Stomach smooth muscle (tissue), 2 donors: ENCODE results near the gene KCNH8.

ENCODE experiments used
- H3K27ac ChIP-seq: one replicate; pipeline ENCODE4 v1.7.0; 2013; ENCODE audit warnings: mild to moderate bottlenecking, low read length, inconsistent platforms
- H3K27me3 ChIP-seq, 2 donors: one replicate each; pipeline ENCODE4 v1.7.0; 2013; ENCODE audit warnings: low read length in 2 of 2; ENCODE audit not compliant: insufficient read depth in 2 of 2, control insufficient read depth in 1 of 2
- H3K36me3 ChIP-seq, 2 donors: one replicate each; pipeline ENCODE4 v1.7.0; 2013; ENCODE audit warnings: low read length in 2 of 2; ENCODE audit not compliant: control insufficient read depth in 2 of 2, insufficient read depth in 2 of 2
- H3K4me1 ChIP-seq: one replicate; pipeline ENCODE4 v1.7.0; 2013; ENCODE audit warnings: low read length; ENCODE audit not compliant: control insufficient read depth, insufficient read depth
- H3K4me3 ChIP-seq, 2 donors: one replicate each; pipeline ENCODE4 v1.7.0; 2013; ENCODE audit warnings: low read length in 2 of 2
- H3K9ac ChIP-seq, 2 donors: one replicate each; pipeline ENCODE4 v1.7.0; 2013; ENCODE audit warnings: low read length in 2 of 2, mild to moderate bottlenecking in 1 of 2
- H3K9me3 ChIP-seq, 2 donors: one replicate each; pipeline ENCODE4 v1.7.0; 2013; ENCODE audit warnings: low read length in 2 of 2; ENCODE audit not compliant: control insufficient read depth in 2 of 2
- donor health status: healthy.
- donor health status: Pancreatic carcinoma.

The KCNH8 gene

DNA sequence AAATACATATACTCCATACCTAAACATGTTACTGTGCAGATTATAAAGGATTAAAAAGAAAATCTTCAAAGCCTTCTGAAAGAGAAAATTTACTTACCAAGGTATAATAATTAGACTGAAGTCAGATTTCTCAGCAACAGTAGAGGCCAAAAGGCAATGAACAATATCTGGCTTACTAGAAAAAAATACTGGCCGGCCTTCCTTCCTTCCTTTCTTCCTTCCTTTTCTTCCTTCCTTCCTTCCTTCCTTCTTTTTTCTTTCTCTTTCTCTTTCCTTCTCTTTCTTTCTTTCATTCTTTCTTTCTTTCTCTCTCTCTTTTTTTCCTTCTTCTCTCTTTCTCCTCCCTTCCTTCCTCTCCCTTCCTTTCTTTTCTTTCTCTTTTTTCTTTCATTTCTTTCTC is 209.6 kb downstream of the KCNH8 start:
- Histone ChIP-seq H3K27ac (no peak overlapping the region), H3K9me3 (no peaks in the 10 kb centered on the region), H3K36me3 (no peaks in the 10 kb centered on the region), H3K27me3 (no peaks in the 10 kb centered on the region), H3K9ac (no peak overlapping the region), H3K4me3 (no peak overlapping the region), H3K4me1 (no peaks in the 10 kb centered on the region)

DNA sequence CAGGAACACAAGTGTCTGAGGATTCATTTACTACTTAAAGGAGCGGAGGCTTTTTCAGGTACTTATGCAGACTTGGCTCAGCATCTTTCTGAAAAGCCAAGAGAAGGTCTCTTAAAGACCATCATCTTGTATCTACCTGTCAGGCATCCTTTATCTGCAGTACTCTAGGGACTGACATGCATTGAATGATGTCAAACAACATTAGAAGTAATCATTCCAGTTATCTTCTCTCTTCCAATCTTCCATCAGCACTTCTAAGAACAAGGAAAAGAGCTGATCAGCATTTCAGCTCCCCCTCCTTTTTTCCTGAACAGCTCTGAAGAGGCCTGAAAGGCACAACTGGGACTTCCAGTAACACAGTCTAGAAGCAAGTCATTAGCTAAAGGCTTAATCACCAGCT is 214.8 kb downstream of the KCNH8 start:
- Histone ChIP-seq H3K27me3 (no peaks in the 10 kb centered on the region), H3K9ac (no peak overlapping the region), H3K27ac (no peak overlapping the region), H3K36me3 (no peaks in the 10 kb centered on the region), H3K9me3 (no peaks in the 10 kb centered on the region), H3K4me3 (no peak overlapping the region), H3K4me1 (no peaks in the 10 kb centered on the region)

DNA sequence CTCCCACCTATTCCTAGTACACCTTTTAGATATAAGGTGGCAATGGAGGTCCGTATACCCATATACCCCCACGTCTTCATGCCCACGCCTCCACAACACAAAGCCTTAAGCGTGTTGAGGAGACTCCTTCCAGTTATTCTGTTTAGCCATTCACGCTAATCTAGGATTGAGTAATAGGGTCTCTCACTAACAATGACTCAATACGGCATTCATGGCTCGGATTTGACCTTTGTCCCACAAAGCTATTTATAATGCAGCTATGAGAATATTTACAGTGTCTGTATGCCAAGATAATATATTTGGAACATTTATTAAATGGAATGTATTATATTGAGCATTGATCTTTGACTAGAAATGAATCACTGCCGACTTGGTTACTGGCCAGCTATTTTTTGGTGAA is 215.8 kb downstream of the KCNH8 start:
- Histone ChIP-seq H3K9me3 (no peaks in the 10 kb centered on the region), H3K27ac (no peak overlapping the region), H3K4me3 (no peak overlapping the region)

DNA sequence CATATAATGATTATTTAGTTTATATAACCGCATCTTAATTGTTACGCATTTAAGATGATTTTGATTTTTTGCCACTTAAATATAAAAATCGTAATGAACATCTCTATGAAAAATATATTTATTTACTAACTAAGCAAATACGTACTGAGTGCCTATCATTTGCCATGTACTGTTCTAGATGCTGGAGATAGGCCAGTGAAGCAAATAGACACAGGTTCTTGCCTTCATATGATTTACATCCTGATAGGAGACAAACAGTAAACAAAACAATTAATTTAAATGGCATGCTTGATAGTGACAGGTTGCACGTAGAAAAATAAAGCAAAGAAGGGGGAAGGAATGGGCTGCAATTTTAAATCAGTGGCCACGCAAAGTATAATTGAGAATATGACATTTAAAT is 217.2 kb downstream of the KCNH8 start:
- Histone ChIP-seq H3K36me3 (no peaks in the 10 kb centered on the region), H3K27ac (no peak overlapping the region), H3K9me3 (no peaks in the 10 kb centered on the region), H3K9ac (no peak overlapping the region), H3K4me3 (no peak overlapping the region), H3K4me1 (no peaks in the 10 kb centered on the region), H3K27me3 (no peaks in the 10 kb centered on the region)

More for the DNA sequence above, 215.8 kb downstream of the KCNH8 start:
- no peaks in the 10 kb centered on the region for H3K4me1 ChIP-seq
- H3K9ac ChIP-seq = no peak overlapping the region
- no peaks in the 10 kb centered on the region for H3K36me3 ChIP-seq
- no peaks in the 10 kb centered on the region for H3K27me3 ChIP-seq

DNA sequence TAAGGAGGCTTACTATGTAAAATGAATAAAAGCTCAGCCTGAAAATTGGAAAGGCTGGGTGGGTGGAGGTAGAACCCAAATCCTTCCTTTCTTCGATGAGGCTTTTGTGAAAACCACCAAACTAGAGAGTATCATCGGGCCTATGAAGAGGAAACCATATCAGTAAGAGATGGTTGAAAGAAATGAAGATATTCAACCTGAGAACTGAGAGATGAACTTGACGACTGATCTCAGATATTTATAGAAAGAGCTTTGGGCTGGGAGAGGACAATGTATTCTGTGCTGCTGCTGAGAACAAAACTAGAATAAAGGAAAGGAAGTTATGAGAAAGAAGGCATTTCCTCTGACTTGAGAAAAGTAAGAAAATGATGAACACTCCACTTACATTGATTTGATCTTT is 236.6 kb downstream of the KCNH8 start:
- H3K27me3 ChIP-seq = no peaks in the 10 kb centered on the region

DNA sequence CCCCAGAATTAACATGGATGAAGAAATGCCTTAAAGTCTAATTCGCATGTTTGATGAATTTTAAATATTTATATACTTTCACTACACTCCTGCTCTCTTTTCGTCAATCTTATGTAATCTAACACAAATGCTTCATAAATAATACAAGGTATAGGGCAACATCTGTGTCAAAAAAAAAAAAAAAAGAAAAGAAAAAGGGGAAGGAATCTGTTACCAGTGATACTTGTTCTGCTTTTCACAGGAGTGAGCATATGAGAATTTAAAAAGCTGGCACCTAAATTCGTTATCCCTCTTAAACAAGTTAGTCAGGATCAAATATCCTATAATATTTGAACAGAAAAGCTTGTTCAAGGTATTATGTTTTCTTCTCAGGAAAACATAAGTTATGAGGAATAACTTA is 243.8 kb downstream of the KCNH8 start:
- Histone ChIP-seq H3K9ac (no peak overlapping the region), H3K9me3 (no peaks in the 10 kb centered on the region), H3K4me1 (no peaks in the 10 kb centered on the region), H3K27ac (no peak overlapping the region), H3K27me3 (no peaks in the 10 kb centered on the region), H3K4me3 (no peak overlapping the region), H3K36me3 (no peaks in the 10 kb centered on the region)

More for the DNA sequence above, 236.6 kb downstream of the KCNH8 start:
- Histone ChIP-seq H3K9me3 (peaks cover 0 to 4% of the 10 kb centered on the region in 2 donors), H3K27ac (no peak overlapping the region), H3K4me1 (no peaks in the 10 kb centered on the region), H3K9ac (no peak overlapping the region), H3K36me3 (no peaks in the 10 kb centered on the region), H3K4me3 (no peak overlapping the region)

DNA sequence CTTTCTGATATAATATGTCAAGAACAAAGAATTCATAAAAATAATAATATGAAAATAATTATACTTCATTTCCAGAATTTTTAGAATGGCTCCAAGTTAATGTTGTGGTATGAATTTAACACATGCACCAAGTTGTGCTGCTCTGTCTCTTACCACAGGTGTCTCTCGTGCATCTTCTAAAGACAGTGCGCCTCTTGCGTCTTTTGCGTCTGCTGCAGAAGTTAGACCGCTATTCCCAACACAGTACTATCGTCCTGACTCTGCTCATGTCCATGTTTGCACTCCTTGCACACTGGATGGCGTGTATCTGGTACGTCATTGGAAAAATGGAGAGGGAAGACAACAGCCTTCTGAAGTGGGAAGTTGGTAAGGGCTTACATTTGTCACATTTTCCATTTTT is 246.6 kb downstream of the KCNH8 start:
- Histone ChIP-seq H3K4me1 (no peaks in the 10 kb centered on the region), H3K27me3 (no peaks in the 10 kb centered on the region), H3K9ac (no peak overlapping the region), H3K4me3 (no peak overlapping the region), H3K36me3 (no peaks in the 10 kb centered on the region), H3K9me3 (no peaks in the 10 kb centered on the region), H3K27ac (no peak overlapping the region)

DNA sequence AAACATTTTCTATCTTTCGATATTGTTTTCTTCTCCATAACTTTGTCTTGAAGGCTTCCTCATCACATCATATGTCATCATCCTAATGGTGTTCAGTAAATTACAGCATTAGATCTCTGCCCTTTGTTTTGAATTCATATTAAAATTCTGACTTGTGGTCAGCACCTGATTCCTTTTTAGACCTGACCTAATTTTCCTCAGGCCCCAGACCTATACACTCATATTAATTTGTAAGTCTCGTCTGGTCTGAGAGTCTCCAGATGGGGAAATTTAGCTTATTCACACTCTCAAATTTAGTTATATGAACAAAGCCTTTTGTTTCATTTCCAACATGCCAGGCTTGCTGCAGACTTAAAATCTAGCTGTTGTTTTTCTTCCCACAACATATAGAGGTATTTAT is 248.4 kb downstream of the KCNH8 start:
- Histone ChIP-seq H3K4me1 (no peaks in the 10 kb centered on the region), H3K9ac (no peak overlapping the region), H3K9me3 (no peaks in the 10 kb centered on the region), H3K36me3 (no peaks in the 10 kb centered on the region), H3K4me3 (no peak overlapping the region), H3K27ac (no peak overlapping the region), H3K27me3 (no peaks in the 10 kb centered on the region)

DNA sequence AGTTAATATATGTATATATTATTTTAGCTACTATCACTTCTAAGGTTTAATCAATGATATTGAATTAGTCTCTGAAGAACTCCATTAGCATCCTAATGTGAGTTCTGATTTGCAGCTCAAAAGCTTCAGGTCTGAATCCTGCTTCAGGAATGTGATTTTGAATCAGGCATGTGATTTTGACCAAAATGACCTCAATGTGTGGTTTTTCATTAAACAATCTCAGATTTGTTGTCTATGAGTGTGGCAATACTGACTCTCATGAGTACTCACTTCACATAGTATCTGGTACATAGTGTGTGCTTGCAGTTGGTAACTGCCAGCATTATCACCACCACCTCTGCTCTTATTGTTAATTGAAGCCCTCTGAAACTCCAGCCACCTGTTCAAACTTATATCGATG is 251.0 kb downstream of the KCNH8 start:
- Histone ChIP-seq H3K9me3 (no peaks in the 10 kb centered on the region), H3K27me3 (no peaks in the 10 kb centered on the region), H3K9ac (no peak overlapping the region), H3K4me3 (no peak overlapping the region), H3K27ac (no peak overlapping the region), H3K36me3 (no peaks in the 10 kb centered on the region), H3K4me1 (no peaks in the 10 kb centered on the region)

DNA sequence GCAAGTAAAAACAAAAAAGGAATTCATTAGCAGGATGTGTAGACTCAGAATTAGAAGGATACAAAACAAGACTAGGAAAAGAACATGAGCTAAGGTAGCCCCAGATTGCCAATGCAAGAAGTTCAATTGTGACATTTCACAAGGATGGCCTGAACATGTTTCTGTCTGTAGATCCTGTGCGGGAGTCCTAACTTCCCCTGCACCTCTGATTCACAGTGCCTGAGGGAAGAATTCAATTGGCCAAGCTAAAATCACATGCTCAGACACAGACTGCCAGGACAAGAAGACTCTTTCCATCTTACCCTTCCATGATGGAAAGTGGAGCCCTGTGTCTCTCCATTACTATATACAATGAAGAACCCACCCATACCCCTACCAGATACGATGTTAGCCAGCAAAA is 251.5 kb downstream of the KCNH8 start:
- no peaks in the 10 kb centered on the region for H3K4me1 ChIP-seq
- no peaks in the 10 kb centered on the region for H3K36me3 ChIP-seq
- no peaks in the 10 kb centered on the region for H3K9me3 ChIP-seq
- no peak overlapping the region for H3K4me3 ChIP-seq
- H3K9ac ChIP-seq = no peak overlapping the region
- no peaks in the 10 kb centered on the region for H3K27me3 ChIP-seq
- no peak overlapping the region for H3K27ac ChIP-seq

DNA sequence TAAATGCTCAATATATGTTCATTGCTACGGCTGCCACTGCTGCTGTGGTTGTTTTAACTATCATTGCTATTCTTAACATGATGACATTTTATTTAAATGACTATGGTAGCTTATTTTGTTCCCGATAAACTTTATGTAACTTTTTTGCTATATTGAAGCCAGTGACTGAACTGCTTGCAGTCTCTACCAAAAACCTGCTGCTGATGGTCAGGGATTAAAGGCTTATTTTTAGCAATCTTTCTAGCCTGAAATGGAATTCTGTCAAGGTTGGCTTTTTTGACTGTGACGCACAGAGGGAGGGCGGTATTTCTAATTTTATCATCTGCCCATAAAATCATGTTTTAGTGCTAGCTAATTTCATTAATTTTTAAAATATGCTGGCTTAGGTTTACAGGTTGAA is 271.8 kb downstream of the KCNH8 start:
- H3K9me3 ChIP-seq = no peaks in the 10 kb centered on the region
- H3K27ac ChIP-seq = no peak overlapping the region
- no peak overlapping the region for H3K4me3 ChIP-seq
- H3K9ac ChIP-seq = no peak overlapping the region
- no peaks in the 10 kb centered on the region for H3K27me3 ChIP-seq
- no peaks in the 10 kb centered on the region for H3K36me3 ChIP-seq
- H3K4me1 ChIP-seq = no peaks in the 10 kb centered on the region

DNA sequence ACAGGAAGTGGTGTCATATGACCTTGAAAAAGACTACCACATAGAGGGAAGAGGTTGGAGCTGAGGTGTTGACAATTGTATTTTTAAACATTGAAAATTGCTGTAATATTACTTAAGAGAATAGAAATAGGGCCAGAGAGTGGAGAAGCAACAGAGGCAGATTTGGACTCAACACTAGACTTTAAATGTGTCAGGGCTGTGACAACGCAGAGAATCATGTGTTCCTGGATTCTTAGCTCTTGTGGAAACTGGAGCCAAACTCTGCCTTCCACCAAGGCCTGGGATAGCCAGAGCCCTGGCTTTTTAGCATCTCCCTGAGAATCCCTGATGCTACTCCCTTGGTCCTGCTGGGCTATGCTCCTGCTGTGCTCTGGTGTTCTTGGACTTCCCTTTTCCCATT is 277.5 kb downstream of the KCNH8 start:
- Histone ChIP-seq H3K36me3 (no peaks in the 10 kb centered on the region), H3K27ac (no peak overlapping the region)

More for the DNA sequence above, 277.5 kb downstream of the KCNH8 start:
- Histone ChIP-seq H3K9me3 (no peaks in the 10 kb centered on the region), H3K9ac (no peak overlapping the region), H3K4me3 (no peak overlapping the region), H3K27me3 (no peaks in the 10 kb centered on the region), H3K4me1 (no peaks in the 10 kb centered on the region)
